KMS-11 (cell line): ENCODE data around the gene SIL1.

Source experiments
- H2AFZ ChIP-seq: fragments of 200-600 bp; sonication (generic); 2 replicates; pipeline ENCODE4 v1.6.1; 2016; ENCODE audit warnings: antibody characterized with exemption, mixed run types, low read depth
- H3K27ac ChIP-seq: fragments of 200-600 bp; sonication (generic); 2 replicates; pipeline ENCODE4 v1.6.1; 2016; ENCODE audit warnings: mild to moderate bottlenecking, mixed run types
- H3K27me3 ChIP-seq: fragments of 200-600 bp; sonication (generic); 2 replicates; pipeline ENCODE4 v1.6.1; 2017; ENCODE audit warnings: mild to moderate bottlenecking, low read depth, mixed run types, moderate library complexity; ENCODE audit not compliant: insufficient read depth
- H3K36me3 ChIP-seq: fragments of 200-600 bp; sonication (generic); 2 replicates; pipeline ENCODE4 v1.6.1; 2017; ENCODE audit warnings: mild to moderate bottlenecking, mixed run types; ENCODE audit not compliant: insufficient read depth
- H3K4me1 ChIP-seq: fragments of 200-600 bp; sonication (generic); 2 replicates; pipeline ENCODE4 v1.6.1; 2016; ENCODE audit warnings: mild to moderate bottlenecking, low read depth, mixed run types; ENCODE audit not compliant: poor library complexity, severe bottlenecking
- H3K4me2 ChIP-seq: fragments of 200-600 bp; sonication (generic); 2 replicates; pipeline ENCODE4 v1.7.0; 2016; ENCODE audit warnings: mild to moderate bottlenecking, mixed run types
- H3K4me3 ChIP-seq: fragments of 200-600 bp; sonication (generic); IDR thresholded peaks from 2 replicates; pipeline ENCODE4 v1.6.1; 2017; ENCODE audit warnings: low read depth, low read length, mixed read lengths; ENCODE audit not compliant: insufficient read depth
- H3K79me2 ChIP-seq: fragments of 200-600 bp; sonication (generic); 2 replicates; pipeline ENCODE4 v1.6.1; 2016; ENCODE audit warnings: low read depth, mixed run types; ENCODE audit not compliant: insufficient read depth
- H3K9ac ChIP-seq: fragments of 200-600 bp; sonication (generic); 2 replicates; pipeline ENCODE4 v1.6.1; 2016; ENCODE audit warnings: mild to moderate bottlenecking, mixed run types
- H4K20me1 ChIP-seq: fragments of 200-600 bp; sonication (generic); 2 replicates; pipeline ENCODE4 v1.6.1; 2016; ENCODE audit warnings: mild to moderate bottlenecking, mixed run types; ENCODE audit not compliant: insufficient read depth
- TF ChIP-seq, protein P1 (sequence below): fragments of 200-600 bp; sonication (generic); conservative IDR thresholded peaks from 2 replicates; pipeline ENCODE4 v1.6.1; 2017; ENCODE audit warnings: low read depth, mild to moderate bottlenecking, antibody characterized with exemption, low read length, moderate library complexity, mixed read lengths

The SIL1 gene

GRCh38 chr5:138985256-138985655 is 212.9 kb downstream of the SIL1 start:
- Histone ChIP-seq H3K4me2 (no peak overlapping the region), H3K79me2 (no peaks in the 10 kb centered on the region), H4K20me1 (no peaks in the 10 kb centered on the region), H3K27ac (no peak overlapping the region), H2AFZ (no peak overlapping the region), H3K4me1 (no peaks in the 10 kb centered on the region), H3K36me3 (no peaks in the 10 kb centered on the region), H3K27me3 (no peaks in the 10 kb centered on the region), H3K4me3 (no peak overlapping the region), H3K9ac (no peak overlapping the region)
- TF ChIP-seq, protein P1, sequence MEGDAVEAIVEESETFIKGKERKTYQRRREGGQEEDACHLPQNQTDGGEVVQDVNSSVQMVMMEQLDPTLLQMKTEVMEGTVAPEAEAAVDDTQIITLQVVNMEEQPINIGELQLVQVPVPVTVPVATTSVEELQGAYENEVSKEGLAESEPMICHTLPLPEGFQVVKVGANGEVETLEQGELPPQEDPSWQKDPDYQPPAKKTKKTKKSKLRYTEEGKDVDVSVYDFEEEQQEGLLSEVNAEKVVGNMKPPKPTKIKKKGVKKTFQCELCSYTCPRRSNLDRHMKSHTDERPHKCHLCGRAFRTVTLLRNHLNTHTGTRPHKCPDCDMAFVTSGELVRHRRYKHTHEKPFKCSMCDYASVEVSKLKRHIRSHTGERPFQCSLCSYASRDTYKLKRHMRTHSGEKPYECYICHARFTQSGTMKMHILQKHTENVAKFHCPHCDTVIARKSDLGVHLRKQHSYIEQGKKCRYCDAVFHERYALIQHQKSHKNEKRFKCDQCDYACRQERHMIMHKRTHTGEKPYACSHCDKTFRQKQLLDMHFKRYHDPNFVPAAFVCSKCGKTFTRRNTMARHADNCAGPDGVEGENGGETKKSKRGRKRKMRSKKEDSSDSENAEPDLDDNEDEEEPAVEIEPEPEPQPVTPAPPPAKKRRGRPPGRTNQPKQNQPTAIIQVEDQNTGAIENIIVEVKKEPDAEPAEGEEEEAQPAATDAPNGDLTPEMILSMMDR = no peak

DNA sequence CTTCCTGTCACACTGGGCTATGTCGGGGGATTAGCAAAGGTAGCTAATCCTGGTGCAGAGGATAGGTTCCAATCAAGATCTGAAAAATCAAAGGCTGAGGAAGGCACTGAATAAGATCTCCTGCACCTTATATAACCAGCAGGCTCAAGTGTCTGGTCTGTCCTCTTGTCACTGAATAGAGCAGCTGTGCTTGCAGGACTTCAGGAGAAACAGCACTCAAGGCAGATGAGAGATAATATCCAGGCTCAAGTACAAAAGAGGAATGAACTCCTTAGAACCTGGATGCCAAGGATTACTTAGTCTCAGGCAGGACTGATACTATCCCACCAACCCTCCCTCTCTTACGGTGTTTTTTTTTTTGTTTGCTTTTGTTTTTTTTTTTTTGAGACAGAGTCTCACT is 214.2 kb downstream of the SIL1 start:
- no peaks in the 10 kb centered on the region for H3K27me3 ChIP-seq
- H3K27ac ChIP-seq = no peak overlapping the region
- H3K4me2 ChIP-seq = no peak overlapping the region
- H3K4me3 ChIP-seq = no peak overlapping the region
- H3K36me3 ChIP-seq = no peaks in the 10 kb centered on the region
- H3K9ac ChIP-seq = no peak overlapping the region
- H3K4me1 ChIP-seq = no peaks in the 10 kb centered on the region
- H2AFZ ChIP-seq = no peak overlapping the region
- no peaks in the 10 kb centered on the region for H4K20me1 ChIP-seq
- H3K79me2 ChIP-seq = no peaks in the 10 kb centered on the region
- TF ChIP-seq, protein P1 = no peak

- Histone ChIP-seq H3K27me3 (no peaks in the 10 kb centered on the region), H3K4me3 (no peak overlapping the region), H3K27ac (no peak overlapping the region), H4K20me1 (no peaks in the 10 kb centered on the region), H2AFZ (no peak overlapping the region), H3K9ac (no peak overlapping the region), H3K36me3 (no peaks in the 10 kb centered on the region), H3K4me1 (no peaks in the 10 kb centered on the region), H3K4me2 (no peak overlapping the region), H3K79me2 (no peaks in the 10 kb centered on the region)
- TF ChIP-seq, protein P1 = no peak
Observed at GRCh38 chr5:138981586-138981985, 216.6 kb downstream of the SIL1 start.

DNA sequence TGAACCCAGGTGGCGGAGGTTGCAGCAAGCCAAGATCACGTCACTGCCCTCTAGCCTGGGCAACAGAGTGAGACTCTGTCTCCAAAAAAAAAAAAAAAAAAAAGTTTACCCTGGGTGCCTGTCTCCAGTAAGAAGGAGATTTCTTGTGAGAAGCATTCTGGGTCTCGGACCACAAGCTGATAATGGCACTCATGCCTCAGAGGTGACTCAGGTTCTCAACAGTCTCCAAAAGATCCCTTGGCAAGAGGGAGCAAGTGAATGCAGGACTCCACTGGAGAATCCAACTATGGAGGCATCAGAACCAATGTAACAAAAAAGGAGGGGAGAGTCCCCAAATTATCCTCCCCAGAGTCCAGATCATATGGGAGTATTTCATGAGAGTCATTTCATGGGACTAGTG is 217.0 kb downstream of the SIL1 start:
- Histone ChIP-seq H3K9ac (no peak overlapping the region), H3K79me2 (no peaks in the 10 kb centered on the region), H3K36me3 (no peaks in the 10 kb centered on the region), H2AFZ (no peak overlapping the region), H3K4me2 (no peak overlapping the region), H3K27ac (no peak overlapping the region), H3K27me3 (no peaks in the 10 kb centered on the region), H4K20me1 (no peaks in the 10 kb centered on the region), H3K4me1 (no peaks in the 10 kb centered on the region), H3K4me3 (no peak overlapping the region)
- TF ChIP-seq, protein P1 = no peak

DNA sequence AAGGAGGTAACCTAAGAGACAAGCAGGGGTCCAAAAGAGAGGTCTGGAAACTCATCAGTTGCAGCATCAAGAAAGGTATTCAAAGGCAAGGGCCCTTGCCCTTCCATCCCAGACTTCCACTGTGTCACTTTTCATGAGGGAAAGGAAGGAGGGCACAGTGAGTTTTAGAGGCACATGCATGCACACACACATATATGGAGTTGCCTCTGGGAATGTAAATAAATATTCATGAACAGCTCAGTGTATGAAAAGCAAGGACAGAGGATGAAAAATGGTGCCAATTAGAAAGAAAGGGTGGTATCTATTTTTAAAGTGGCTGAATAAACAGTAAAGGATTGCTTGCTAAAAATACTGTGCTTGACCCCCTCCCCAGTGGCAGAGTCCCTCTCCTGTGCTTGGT is 217.7 kb downstream of the SIL1 start:
- Histone ChIP-seq H3K4me3 (no peak overlapping the region), H3K4me2 (no peak overlapping the region), H3K9ac (no peak overlapping the region), H3K36me3 (no peaks in the 10 kb centered on the region), H2AFZ (no peak overlapping the region), H3K27me3 (no peaks in the 10 kb centered on the region), H3K79me2 (no peaks in the 10 kb centered on the region), H3K4me1 (no peaks in the 10 kb centered on the region), H3K27ac (no peak overlapping the region), H4K20me1 (no peaks in the 10 kb centered on the region)
- TF ChIP-seq, protein P1 = no peak
